Measurements from ENCODE around the gene TFAP2E.

DNA sequence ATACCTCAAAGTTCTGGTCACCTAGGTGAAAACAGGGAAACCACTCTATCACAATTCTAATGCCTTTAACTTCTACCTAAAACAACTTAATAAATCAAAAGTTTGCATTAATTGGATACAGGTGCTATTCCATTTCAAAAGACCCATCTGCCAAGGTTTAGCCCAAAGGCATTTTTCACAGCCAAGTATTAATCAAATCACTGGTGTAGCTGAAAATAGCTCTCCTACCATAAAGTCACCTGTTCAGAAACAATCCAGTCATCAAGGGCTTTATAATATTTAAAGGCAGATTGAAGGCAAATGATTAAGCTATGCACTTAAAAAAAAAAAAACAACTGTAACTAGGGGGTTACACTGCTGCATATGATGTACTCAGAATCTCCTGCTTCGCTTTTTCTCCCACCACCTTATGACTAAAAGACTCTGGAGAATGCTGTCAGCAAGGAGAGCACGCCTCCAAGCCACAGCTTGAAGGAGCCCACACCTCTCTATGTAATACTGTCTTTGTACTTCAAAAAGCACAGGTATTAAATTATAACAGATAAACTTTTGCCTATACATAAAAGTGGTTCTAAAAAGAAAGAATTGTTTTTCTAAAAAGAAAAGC is 36.5 kb upstream of the TFAP2E start:
- TF ChIP-seq POLR2A (IDR thresholded peaks at IDR 0.05; ENCODE audit: low read depth, low read length) (no peak), POLR2AphosphoS5 (IDR thresholded peaks at IDR 0.05; ENCODE audit: low read depth, low read length) (no peak)
